RPMI7951 (cell line): ENCODE measurements around the gene DLK1. TPM values are rescaled to one million over a fixed set of nuclear protein-coding genes. Genes with fewer than 3 reads are reported as not detected.

ENCODE experiments used
- total RNA-seq: library from RNA; depleted of rRNA; stranded (reverse); fragments of >200 nt; shearing (Covaris generic); gene quantifications from 2 replicates; pipeline ENCODE4 v1.2.3, GENCODE V29; 2014; rRNA removed

Gene DLK1
- total RNA-seq, 1 experiment from 2014 or later: not detected

Other genes starting within 250 kb of the DLK1 start
- not detected in 2 replicates for gene BEGAIN, start 139.5 kb upstream of the DLK1 start, total RNA-seq
- gene MEG3, start 99.2 kb downstream of the DLK1 start, total RNA-seq: 0.72 TPM in 1 of 2 replicates, not detected in the other
- not detected in 2 replicates for gene RTL1, start 176.8 kb downstream of the DLK1 start, total RNA-seq